Peyer's patch (tissue), 4 donors: ENCODE results near the gene SPOCK2.

ENCODE experiments used
- POLR2A ChIP-seq, 2 donors: fragments of 450-650 bp; IDR thresholded peaks; one replicate each; pipeline ENCODE4 v1.5.1; 2017; ENCODE audit warnings: antibody characterized with exemption in 2 of 2, mild to moderate bottlenecking in 2 of 2, moderate library complexity in 2 of 2
- TF ChIP-seq, protein P1 (sequence below), 6 experiments: fragments of 450-650 bp in 4 of 6; fragments of 200-600 bp in 2 of 6; sonication (generic) in 1 of 6; IDR thresholded peaks; one replicate each; pipeline ENCODE4 v1.5.1; 2017 to 2019; ENCODE audit warnings: antibody characterized with exemption in 6 of 6, mild to moderate bottlenecking in 3 of 6, moderate library complexity in 1 of 6

GRCh38 chr10:72061930-72062329 is 26.4 kb downstream of the SPOCK2 start:
- TF ChIP-seq, protein P1, sequence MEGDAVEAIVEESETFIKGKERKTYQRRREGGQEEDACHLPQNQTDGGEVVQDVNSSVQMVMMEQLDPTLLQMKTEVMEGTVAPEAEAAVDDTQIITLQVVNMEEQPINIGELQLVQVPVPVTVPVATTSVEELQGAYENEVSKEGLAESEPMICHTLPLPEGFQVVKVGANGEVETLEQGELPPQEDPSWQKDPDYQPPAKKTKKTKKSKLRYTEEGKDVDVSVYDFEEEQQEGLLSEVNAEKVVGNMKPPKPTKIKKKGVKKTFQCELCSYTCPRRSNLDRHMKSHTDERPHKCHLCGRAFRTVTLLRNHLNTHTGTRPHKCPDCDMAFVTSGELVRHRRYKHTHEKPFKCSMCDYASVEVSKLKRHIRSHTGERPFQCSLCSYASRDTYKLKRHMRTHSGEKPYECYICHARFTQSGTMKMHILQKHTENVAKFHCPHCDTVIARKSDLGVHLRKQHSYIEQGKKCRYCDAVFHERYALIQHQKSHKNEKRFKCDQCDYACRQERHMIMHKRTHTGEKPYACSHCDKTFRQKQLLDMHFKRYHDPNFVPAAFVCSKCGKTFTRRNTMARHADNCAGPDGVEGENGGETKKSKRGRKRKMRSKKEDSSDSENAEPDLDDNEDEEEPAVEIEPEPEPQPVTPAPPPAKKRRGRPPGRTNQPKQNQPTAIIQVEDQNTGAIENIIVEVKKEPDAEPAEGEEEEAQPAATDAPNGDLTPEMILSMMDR (IDR thresholded peaks at IDR 0.05): no peak
- no peak for TF ChIP-seq POLR2A (IDR thresholded peaks at IDR 0.05)
